Right atrium auricular region (tissue), 2 donors: ENCODE data around the gene KCNH6. TPM values are rescaled to one million over a fixed set of nuclear protein-coding genes. Genes with fewer than 3 reads are reported as not detected.

ENCODE experiments used
- DNase-seq: peaks from one replicate; pipeline ENCODE4 v3.0.0-alpha.2; 2019; ENCODE audit warnings: low spot score
- H3K27ac ChIP-seq, 2 donors: fragments of 200-600 bp; sonication (generic); 1 replicate in 1 of 2; 2 replicates in 1 of 2; pipeline ENCODE4 v1.5.1; 2016 to 2019
- H3K27me3 ChIP-seq, 2 donors: fragments of 200-600 bp; sonication (generic); one replicate each; pipeline versions ENCODE4 v1.5.1 to v1.6.0; 2017 to 2019
- H3K36me3 ChIP-seq: fragments of 200-600 bp; sonication (generic); one replicate; pipeline ENCODE4 v1.5.1; 2016
- H3K4me1 ChIP-seq, 2 donors: fragments of 200-600 bp; sonication (generic); one replicate each; pipeline versions ENCODE4 v1.5.1 to v1.6.0; 2017 to 2019
- H3K4me3 ChIP-seq, 2 donors: fragments of 200-600 bp; sonication (generic); 1 replicate in 1 of 2; 2 replicates in 1 of 2; pipeline ENCODE4 v1.5.1; 2017 to 2019; ENCODE audit warnings: mild to moderate bottlenecking in 1 of 2, moderate library complexity in 1 of 2
- H3K9me3 ChIP-seq, 2 donors: fragments of 200-600 bp; sonication (generic); one replicate each; pipeline ENCODE4 v1.5.1; 2019
- CTCF ChIP-seq, 2 donors: fragments of 200-600 bp; sonication (generic); IDR thresholded peaks; one replicate each; pipeline ENCODE4 v1.5.1; 2019; ENCODE audit warnings: antibody characterized with exemption in 2 of 2
- total RNA-seq, 2 donors: library from RNA; depleted of rRNA; stranded (reverse); fragments of >200 nt; gene quantifications; one replicate each; pipeline ENCODE4 v1.1.0, GENCODE V29; 2016

Gene KCNH6
- total RNA-seq, 2 donors from 2014 or later, result not detected

GRCh38 chr17:63558441-63558840, 35.3 kb downstream of the KCNH6 start:
- Histone ChIP-seq H3K4me3 (no peak overlapping the region), H3K4me1 (peaks cover 0 to 26% of the 10 kb centered on the region in 2 donors)
- TF ChIP-seq CTCF (IDR thresholded peaks at IDR 0.05), result no peak

GRCh38 chr17:63561819-63562218, 38.7 kb downstream of the KCNH6 start:
- H3K9me3 ChIP-seq, result no peaks in the 10 kb centered on the region
- no peak overlapping the region for H3K4me3 ChIP-seq
- H3K27ac ChIP-seq, result no peak overlapping the region
- DNase-seq, result no peak
- no peaks in the 10 kb centered on the region for H3K27me3 ChIP-seq
- TF ChIP-seq CTCF (IDR thresholded peaks at IDR 0.05), result no peak
- no peaks in the 10 kb centered on the region for H3K36me3 ChIP-seq
- no peaks in the 10 kb centered on the region for H3K4me1 ChIP-seq

More at GRCh38 chr17:63558441-63558840, 35.3 kb downstream of the KCNH6 start:
- no peak overlapping the region for H3K27ac ChIP-seq
- no peak for DNase-seq
- H3K36me3 ChIP-seq, result no peaks in the 10 kb centered on the region
- no peaks in the 10 kb centered on the region for H3K9me3 ChIP-seq
- no peaks in the 10 kb centered on the region for H3K27me3 ChIP-seq

- no peaks in the 10 kb centered on the region for H3K9me3 ChIP-seq
- no peaks in the 10 kb centered on the region for H3K36me3 ChIP-seq
- H3K4me3 ChIP-seq, result no peak overlapping the region
- H3K4me1 ChIP-seq, result no peaks in the 10 kb centered on the region
- H3K27me3 ChIP-seq, result no peaks in the 10 kb centered on the region
- no peak for TF ChIP-seq CTCF (IDR thresholded peaks at IDR 0.05)
- no peak overlapping the region for H3K27ac ChIP-seq
- DNase-seq, result no peak
Measured at GRCh38 chr17:63563339-63563738, 40.2 kb downstream of the KCNH6 start.

GRCh38 chr17:63564562-63564961, 41.4 kb downstream of the KCNH6 start:
- peaks cover 0 to 8% of the 10 kb centered on the region in 2 donors for H3K4me1 ChIP-seq
- no peaks in the 10 kb centered on the region for H3K36me3 ChIP-seq
- H3K27me3 ChIP-seq, result no peaks in the 10 kb centered on the region
- no peaks in the 10 kb centered on the region for H3K9me3 ChIP-seq
- H3K4me3 ChIP-seq, result no peak overlapping the region
- no peak for TF ChIP-seq CTCF (IDR thresholded peaks at IDR 0.05)
- no peak overlapping the region for H3K27ac ChIP-seq
- DNase-seq, result no peak

- Histone ChIP-seq H3K27me3 (no peaks in the 10 kb centered on the region), H3K4me1 (peaks cover 0 to 15% of the 10 kb centered on the region in 2 donors), H3K27ac (no peak overlapping the region), H3K4me3 (no peak overlapping the region), H3K9me3 (no peaks in the 10 kb centered on the region), H3K36me3 (no peaks in the 10 kb centered on the region)
- TF ChIP-seq CTCF (IDR thresholded peaks at IDR 0.05), result no peak
- no peak for DNase-seq
Measured at GRCh38 chr17:63567229-63567628, 44.1 kb downstream of the KCNH6 start.

- TF ChIP-seq CTCF (IDR thresholded peaks at IDR 0.05), result no peak
- H3K4me1 ChIP-seq, result peaks cover 0 to 15% of the 10 kb centered on the region in 2 donors
- H3K9me3 ChIP-seq, result no peaks in the 10 kb centered on the region
- DNase-seq, result no peak
- H3K27me3 ChIP-seq, result no peaks in the 10 kb centered on the region
- H3K4me3 ChIP-seq, result no peak overlapping the region
- H3K27ac ChIP-seq, result no peak overlapping the region
- no peaks in the 10 kb centered on the region for H3K36me3 ChIP-seq
Measured at GRCh38 chr17:63568563-63568962, 45.4 kb downstream of the KCNH6 start.
